SK-N-SH (cell line): Measurements from ENCODE around the gene MAPKBP1.

ENCODE experiments used
- CTCF ChIP-seq: fragments of 200-600 bp; sonication (generic); IDR thresholded peaks from 2 replicates; pipeline ENCODE4 v1.6.1; 2017; ENCODE audit warnings: antibody characterized with exemption, mild to moderate bottlenecking, moderate library complexity
- ELF1 ChIP-seq: IDR thresholded peaks from 2 replicates; pipeline ENCODE4 v1.4.0; 2012
- EZH2phosphoT487 ChIP-seq: fragments of 200-600 bp; sonication (generic); IDR thresholded peaks from 2 replicates; pipeline ENCODE4 v1.6.1; 2017; ENCODE audit warnings: low read depth, mixed run types, mild to moderate bottlenecking, antibody characterized with exemption, moderate library complexity, borderline replicate concordance
- GABPA ChIP-seq: IDR thresholded peaks from 2 replicates; pipeline ENCODE4 v1.4.0; 2012; ENCODE audit warnings: low read depth, mild to moderate bottlenecking
- MXI1 ChIP-seq: IDR thresholded peaks from 2 replicates; pipeline ENCODE4 v1.6.1; 2012; ENCODE audit warnings: mild to moderate bottlenecking, low read depth, low read length, improper control_type of control experiment
- TAF1 ChIP-seq: IDR thresholded peaks from 2 replicates; pipeline ENCODE4 v1.6.1; 2012; ENCODE audit warnings: low read depth, mild to moderate bottlenecking, low read length, moderate library complexity, borderline replicate concordance
- USF2 ChIP-seq: fragments of 150-350 bp; IDR thresholded peaks from 2 replicates; pipeline ENCODE4 v1.6.1; 2017; ENCODE audit warnings: antibody characterized with exemption, low read length, low read depth, borderline replicate concordance
- ZBTB33 ChIP-seq: IDR thresholded peaks from 2 replicates; pipeline ENCODE4 v1.4.0; 2012; ENCODE audit warnings: low read depth, borderline replicate concordance

GRCh38 chr15:41801185-41801584, 26.9 kb downstream of the MAPKBP1 start:
- TF ChIP-seq USF2: no peak
- no peak for TF ChIP-seq CTCF
- TF ChIP-seq TAF1: no peak
- TF ChIP-seq ZBTB33: no peak
- no peak for TF ChIP-seq MXI1
- TF ChIP-seq EZH2phosphoT487: no peak
- no peak for TF ChIP-seq GABPA
- TF ChIP-seq ELF1: no peak
